ENCODE results near the gene AOPEP. TPM values are rescaled to one million over a fixed set of nuclear protein-coding genes. Genes with fewer than 3 reads are reported as not detected.

AOPEP gene
- total RNA-seq, 2 donors from 2014 or later, result 5.5 to 13.0 TPM

DNA sequence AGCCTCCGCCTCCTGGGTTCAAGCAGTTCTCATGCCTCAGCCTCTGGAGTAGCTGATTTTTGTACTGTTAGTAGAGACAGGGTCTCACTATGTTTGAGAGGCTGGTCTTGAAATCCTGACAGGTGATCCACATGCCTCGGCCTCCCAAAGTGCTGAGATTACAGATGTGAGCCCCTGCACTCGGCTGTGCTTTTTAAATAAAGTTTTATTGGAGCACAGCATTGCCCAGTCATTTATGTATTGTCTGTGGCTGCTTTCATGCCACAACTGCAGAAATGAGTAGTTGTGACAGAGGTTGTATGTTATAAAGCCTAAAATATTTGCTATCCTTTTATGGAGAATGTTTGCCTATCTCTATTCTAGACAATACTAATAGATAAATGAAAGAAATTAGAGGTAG lies 169.2 kb downstream of the AOPEP start:
- H3K27ac Mint-ChIP-seq, result no peak overlapping the region
- peaks cover 17 to 19% of the 10 kb centered on the region in 2 donors for H3K36me3 Mint-ChIP-seq
- DNase-seq (ENCODE audit: low spot score in 2 of 2) (no peak), ATAC-seq (peak in 1 of 2 donors; percentile 62)
- H3K9me3 Mint-ChIP-seq, result peaks cover 9 to 16% of the 10 kb centered on the region in 2 donors

DNA sequence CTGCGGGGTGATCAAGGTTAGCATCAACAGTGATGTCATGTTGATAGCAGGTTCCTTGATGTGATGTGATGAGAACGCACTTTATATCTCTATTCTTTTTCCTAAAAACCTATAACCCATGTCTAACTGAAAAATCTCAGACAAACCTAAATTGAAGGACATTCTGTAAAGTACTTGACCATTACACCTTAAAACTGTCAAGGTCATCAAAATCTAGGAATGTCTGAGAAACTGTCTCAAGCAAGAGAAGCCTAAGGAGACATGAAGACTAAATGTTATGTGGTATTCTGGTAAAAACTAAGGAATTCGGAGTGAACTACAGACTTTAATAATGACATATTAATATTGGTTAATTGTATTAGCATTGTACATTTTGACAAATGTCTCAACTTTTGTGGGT lies 170.0 kb downstream of the AOPEP start:
- Mint-ChIP-seq H3K9me3 (peaks cover 2 to 9% of the 10 kb centered on the region in 2 donors), H3K27ac (no peak overlapping the region), H3K36me3 (peaks cover 8 to 11% of the 10 kb centered on the region in 2 donors)
- ATAC-seq, result no peak
- no peak for DNase-seq (ENCODE audit: low spot score in 2 of 2)

DNA sequence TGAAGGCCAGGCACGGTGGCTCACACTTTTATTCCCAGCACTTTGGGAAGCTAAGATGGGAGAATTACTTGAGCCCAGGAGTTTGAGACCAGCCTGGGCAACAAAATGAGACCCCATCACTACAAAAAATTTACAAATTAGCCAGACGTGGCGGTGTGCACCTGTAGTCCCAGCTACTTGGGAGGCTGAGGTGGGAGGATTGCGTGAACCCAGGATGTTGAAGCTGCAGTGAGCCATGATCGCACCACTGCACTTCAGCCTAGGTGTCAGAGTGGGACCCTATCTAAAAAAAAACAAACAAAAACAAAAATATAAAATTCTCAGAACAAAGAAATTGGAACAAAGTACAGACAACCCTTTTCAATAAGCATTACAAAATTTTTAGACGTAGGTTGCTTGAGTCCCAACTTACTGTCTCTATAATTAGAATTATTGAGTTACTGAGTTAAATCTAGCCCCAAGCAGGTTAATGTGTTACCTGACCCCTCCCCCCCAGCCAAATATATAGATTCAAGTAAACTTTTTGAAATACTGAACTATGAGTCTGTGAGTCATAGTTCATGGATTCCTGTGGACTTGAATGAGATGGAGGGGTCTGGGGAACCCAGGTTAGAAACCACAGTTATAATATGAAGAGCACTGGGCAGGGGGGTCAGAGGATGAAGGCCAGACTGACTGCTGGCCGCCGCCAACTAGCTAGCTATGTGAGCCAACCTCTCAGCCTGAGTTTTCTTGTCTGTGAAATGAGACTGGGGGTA lies 173.1 kb downstream of the AOPEP start:
- DNase-seq (ENCODE audit: low spot score in 2 of 2), result no peak
- ATAC-seq, result no peak
- Mint-ChIP-seq H3K27ac (no peak overlapping the region), H3K9me3 (no peaks in the 10 kb centered on the region), H3K36me3 (no peaks in the 10 kb centered on the region)

DNA sequence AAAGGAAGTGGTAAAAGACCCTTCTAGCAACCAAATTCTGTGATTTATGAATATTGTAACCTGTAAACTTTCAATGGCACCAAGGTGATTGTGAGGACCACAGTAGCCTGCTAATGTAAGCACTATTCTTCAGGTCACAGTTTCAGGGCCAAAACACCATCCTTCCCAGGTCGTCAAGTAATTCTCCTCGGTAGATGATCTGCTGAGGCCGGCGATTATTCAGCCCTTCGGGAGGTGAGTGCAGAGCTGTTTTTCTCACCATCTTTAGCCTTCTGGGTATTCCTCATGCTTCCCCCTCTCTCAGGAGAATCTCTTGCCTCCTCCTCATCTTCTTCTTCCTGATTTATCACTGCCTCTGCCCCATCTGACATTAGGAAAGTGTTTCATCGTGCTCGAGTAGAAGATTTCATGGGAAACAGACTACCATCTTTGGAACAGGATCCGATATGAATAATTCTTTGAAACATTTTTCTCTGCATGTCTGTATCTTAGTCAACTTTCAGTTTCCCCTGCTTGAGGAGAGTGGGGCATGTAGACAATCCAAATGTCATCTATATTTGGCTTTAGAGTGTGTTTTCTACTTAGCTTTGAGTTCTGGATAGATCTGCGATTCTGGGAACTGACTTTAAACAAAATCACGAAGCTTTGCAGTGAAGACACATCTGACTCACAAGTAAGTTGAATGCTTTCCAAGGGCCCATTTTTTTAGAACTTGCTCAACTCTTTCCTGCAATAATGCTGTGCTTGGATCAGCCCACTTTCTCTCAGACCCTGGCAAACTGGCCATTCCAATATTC lies 173.9 kb downstream of the AOPEP start:
- H3K9me3 Mint-ChIP-seq, result no peaks in the 10 kb centered on the region
- no peak for DNase-seq (ENCODE audit: low spot score in 2 of 2)
- H3K27ac Mint-ChIP-seq, result no peak overlapping the region
- peak; percentile 46 to 91 for ATAC-seq
- no peaks in the 10 kb centered on the region for H3K36me3 Mint-ChIP-seq

GRCh38 chr9:94901019-94901363 lies 174.5 kb downstream of the AOPEP start:
- ATAC-seq (no peak), DNase-seq (ENCODE audit: low spot score in 2 of 2) (no peak)
- Mint-ChIP-seq H3K9me3 (no peaks in the 10 kb centered on the region), H3K36me3 (no peaks in the 10 kb centered on the region), H3K27ac (no peak overlapping the region)

- ATAC-seq (no peak), DNase-seq (ENCODE audit: low spot score in 2 of 2) (no peak)
- no peaks in the 10 kb centered on the region for H3K36me3 Mint-ChIP-seq
- no peak overlapping the region for H3K27ac Mint-ChIP-seq
- H3K9me3 Mint-ChIP-seq, result no peaks in the 10 kb centered on the region
Observed at GRCh38 chr9:94903961-94904421, 177.5 kb downstream of the AOPEP start.

DNA sequence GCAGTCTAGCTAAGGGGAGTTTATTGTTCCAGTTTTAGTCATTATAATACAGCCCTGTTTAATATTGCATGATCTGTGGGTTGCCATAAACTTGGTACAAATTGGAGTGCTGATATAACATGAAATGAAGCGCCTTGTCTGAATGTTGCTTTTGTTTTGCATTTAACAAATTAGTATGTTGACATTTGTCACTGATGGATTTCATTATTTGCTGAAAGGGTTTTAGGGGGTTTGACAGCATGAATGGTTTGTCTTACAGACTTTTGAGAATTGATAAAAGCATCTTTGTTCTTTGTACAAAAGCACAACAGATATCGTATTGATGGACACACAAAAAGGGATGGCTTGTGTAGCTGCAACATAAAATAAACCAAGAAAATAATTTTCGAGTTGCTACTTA lies 178.3 kb downstream of the AOPEP start:
- no peaks in the 10 kb centered on the region for H3K36me3 Mint-ChIP-seq
- ATAC-seq (no peak), DNase-seq (ENCODE audit: low spot score in 2 of 2) (no peak)
- H3K9me3 Mint-ChIP-seq, result no peaks in the 10 kb centered on the region
- H3K27ac Mint-ChIP-seq, result no peak overlapping the region

DNA sequence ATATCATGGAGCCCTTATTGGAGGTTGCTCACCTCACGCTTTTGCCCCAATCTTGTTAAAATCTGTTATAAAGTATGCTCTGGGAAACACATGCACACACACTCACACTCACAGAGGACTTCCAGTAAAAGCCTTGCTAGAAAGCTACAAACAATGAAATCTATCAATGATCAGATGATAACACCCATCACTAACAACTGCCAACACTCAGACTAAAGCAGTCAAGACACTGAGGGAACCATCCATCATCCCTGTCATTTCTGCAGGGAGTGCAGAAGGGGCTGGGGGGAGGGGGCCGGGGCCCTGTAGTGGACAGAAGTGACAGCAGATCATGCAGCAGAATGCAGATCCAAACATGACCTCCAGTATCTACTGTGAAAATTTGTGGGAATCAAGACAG lies 179.1 kb downstream of the AOPEP start:
- ATAC-seq, result no peak
- no peak overlapping the region for H3K27ac Mint-ChIP-seq
- no peaks in the 10 kb centered on the region for H3K36me3 Mint-ChIP-seq
- H3K9me3 Mint-ChIP-seq, result no peaks in the 10 kb centered on the region
- DNase-seq (ENCODE audit: low spot score in 2 of 2), result no peak

GRCh38 chr9:94906181-94906580 lies 179.7 kb downstream of the AOPEP start:
- no peak overlapping the region for H3K27ac Mint-ChIP-seq
- no peaks in the 10 kb centered on the region for H3K36me3 Mint-ChIP-seq
- DNase-seq (ENCODE audit: low spot score in 2 of 2) (no peak), ATAC-seq (no peak)
- no peaks in the 10 kb centered on the region for H3K9me3 Mint-ChIP-seq

GRCh38 chr9:94906713-94907112 lies 180.2 kb downstream of the AOPEP start:
- no peak for ATAC-seq
- no peak overlapping the region for H3K27ac Mint-ChIP-seq
- H3K36me3 Mint-ChIP-seq, result no peaks in the 10 kb centered on the region
- H3K9me3 Mint-ChIP-seq, result no peaks in the 10 kb centered on the region
- no peak for DNase-seq (ENCODE audit: low spot score in 2 of 2)

DNA sequence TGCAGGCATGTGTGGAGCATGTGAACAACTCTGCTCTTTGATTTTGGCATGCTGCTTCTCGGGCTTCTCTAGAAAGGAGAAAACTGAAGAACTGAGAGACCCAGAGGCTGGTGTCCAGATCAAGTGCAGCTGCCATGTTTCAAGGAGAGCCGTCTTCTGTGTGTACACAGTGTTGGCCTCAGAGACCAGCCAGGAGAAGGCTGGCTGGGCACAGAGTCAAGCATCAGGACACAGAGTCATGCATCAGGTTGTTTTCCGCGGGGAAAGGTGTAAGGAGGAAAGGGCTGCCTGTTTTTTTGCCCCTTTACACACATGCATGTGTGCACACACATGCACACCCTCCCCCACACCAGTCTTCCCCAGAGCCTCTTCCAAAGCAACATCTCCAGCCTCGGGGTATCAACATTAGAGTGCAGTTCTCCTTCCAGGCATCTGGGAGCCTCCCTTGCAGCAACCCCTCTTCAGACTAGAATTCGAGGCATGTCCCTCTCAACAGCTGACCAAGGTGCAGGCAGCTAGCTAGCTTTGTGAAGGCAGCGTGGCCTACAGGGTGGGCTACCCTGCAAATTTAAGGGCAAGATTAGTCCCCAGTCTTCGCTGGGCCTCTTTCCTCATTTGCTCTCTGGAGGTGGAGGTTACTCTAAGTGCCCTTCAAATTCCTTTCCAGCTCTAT lies 180.9 kb downstream of the AOPEP start:
- H3K36me3 Mint-ChIP-seq, result no peaks in the 10 kb centered on the region
- no peak for DNase-seq (ENCODE audit: low spot score in 2 of 2)
- H3K27ac Mint-ChIP-seq, result no peak overlapping the region
- no peak for ATAC-seq
- no peaks in the 10 kb centered on the region for H3K9me3 Mint-ChIP-seq

- ATAC-seq (no peak), DNase-seq (ENCODE audit: low spot score in 2 of 2) (no peak)
- Mint-ChIP-seq H3K36me3 (no peaks in the 10 kb centered on the region), H3K27ac (peak overlapping the region in 1 of 2 donors; percentile 65), H3K9me3 (no peaks in the 10 kb centered on the region)
Observed at GRCh38 chr9:94908011-94908563, 181.6 kb downstream of the AOPEP start.

GRCh38 chr9:94908583-94909249 lies 182.2 kb downstream of the AOPEP start:
- ATAC-seq (no peak), DNase-seq (ENCODE audit: low spot score in 2 of 2) (no peak)

DNA sequence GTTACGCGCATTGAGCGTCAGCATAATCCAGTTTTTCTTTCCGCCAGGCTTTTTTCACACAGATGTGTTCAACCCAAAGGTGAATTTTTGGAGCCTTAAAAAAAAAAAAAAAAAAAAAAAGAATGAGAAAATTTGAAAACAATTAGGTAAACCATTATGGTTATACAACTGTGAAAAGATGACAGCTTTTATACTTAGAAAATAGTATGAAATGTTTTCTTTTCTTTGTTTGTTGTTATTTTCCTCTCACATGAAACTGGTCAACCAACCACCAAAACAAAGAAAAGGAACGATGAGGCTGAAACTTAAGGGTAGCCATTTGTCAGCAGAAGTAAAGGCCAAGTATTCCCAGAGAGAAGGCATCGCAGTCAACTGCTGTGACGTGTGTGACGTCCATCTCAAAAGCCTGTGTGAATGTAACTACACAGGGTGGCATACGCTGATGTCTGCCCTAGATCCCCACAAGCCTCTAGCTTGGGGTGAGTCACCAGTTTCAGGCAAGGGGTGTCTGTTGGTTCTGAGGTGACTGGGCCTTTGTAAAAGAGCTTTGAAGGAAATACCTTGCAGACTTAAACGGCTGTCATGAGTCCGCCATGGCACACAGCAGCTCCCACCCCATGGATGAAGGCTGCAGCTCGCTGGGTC lies 182.9 kb downstream of the AOPEP start:
- DNase-seq (ENCODE audit: low spot score in 2 of 2), result peak in 1 of 2 donors; percentile 20
- Mint-ChIP-seq H3K9me3 (no peaks in the 10 kb centered on the region), H3K27ac (no peak overlapping the region), H3K36me3 (no peaks in the 10 kb centered on the region)
- ATAC-seq, result peak; percentile 93 to 99

More at GRCh38 chr9:94908583-94909249, 182.2 kb downstream of the AOPEP start:
- Mint-ChIP-seq H3K27ac (no peak overlapping the region), H3K9me3 (no peaks in the 10 kb centered on the region), H3K36me3 (no peaks in the 10 kb centered on the region)

DNA sequence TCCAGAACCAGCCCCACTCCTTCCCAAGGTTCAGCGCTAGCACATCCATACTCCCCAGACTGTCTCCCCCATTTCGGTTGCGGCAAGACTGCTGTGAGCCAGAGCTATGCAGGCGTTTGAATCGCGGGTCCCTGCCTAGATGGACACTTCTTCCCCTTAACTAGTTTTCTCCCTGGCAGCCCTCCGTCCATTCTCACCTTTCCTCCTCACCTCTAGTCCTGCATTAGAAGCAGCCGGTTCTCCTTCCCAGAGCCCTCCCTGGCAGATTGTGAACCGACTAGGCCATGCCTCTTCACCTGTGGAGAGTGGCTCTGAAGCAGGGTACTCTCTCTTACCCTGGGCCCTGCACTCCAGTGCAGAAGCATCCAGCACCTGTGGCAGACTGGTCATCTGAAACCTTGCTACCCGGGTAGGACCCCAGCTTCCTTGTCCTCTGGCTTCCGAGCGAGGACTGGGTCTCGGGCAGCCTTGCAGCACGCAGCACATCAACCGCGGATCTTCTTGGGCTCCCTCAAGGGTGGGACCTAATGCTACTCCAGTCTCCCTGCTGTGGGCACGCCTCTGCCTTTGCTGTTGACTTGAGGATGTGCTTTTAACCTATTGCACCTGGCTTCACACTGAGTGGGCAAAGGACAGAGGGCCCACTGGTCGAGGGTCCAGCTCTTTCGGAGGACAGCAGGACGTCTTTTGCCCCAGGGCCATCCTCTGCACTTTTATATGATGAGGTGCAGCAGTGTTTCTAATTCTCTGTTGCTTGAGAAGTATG lies 183.6 kb downstream of the AOPEP start:
- DNase-seq (ENCODE audit: low spot score in 2 of 2) (no peak), ATAC-seq (no peak)
- Mint-ChIP-seq H3K36me3 (no peaks in the 10 kb centered on the region), H3K9me3 (no peaks in the 10 kb centered on the region), H3K27ac (no peak overlapping the region)

Measured in activated naive CD4-positive, alpha-beta T cell treated with anti-CD3 and anti-CD28 coated beads, Interleukin-2, amount 50 U/mL, for 72 hours (primary cell).